ENCODE data around the gene VWA8.
A peak's percentile ranks its signal among the peaks of the same experiment; 100 is the strongest.
"Not testable (repeated sequence)": the region's sequence is repeated elsewhere in the genome, so short reads cannot be mapped to it uniquely, and the experiment has no call there.

The VWA8 gene

GRCh38 chr13:41588448-41588847 is 372.5 kb downstream of the VWA8 start:
- no peak for DNase-seq (ENCODE audit: low read depth)

- no peak for DNase-seq (ENCODE audit: low read depth)
Measured at GRCh38 chr13:41587490-41587889, 373.4 kb downstream of the VWA8 start.

- DNase-seq (ENCODE audit: low read depth), result no peak
Measured at GRCh38 chr13:41586216-41586615, 374.7 kb downstream of the VWA8 start.

- DNase-seq (ENCODE audit: low read depth), result no peak
Measured at GRCh38 chr13:41582027-41582463, 378.9 kb downstream of the VWA8 start.

GRCh38 chr13:41580345-41580744 is 380.6 kb downstream of the VWA8 start:
- no peak for DNase-seq (ENCODE audit: low read depth)

GRCh38 chr13:41579881-41580280 is 381.0 kb downstream of the VWA8 start:
- DNase-seq (ENCODE audit: low read depth), result no peak

GRCh38 chr13:41579168-41579567 is 381.7 kb downstream of the VWA8 start:
- DNase-seq (ENCODE audit: low read depth), result no peak

- DNase-seq (ENCODE audit: low read depth), result no peak
Measured at GRCh38 chr13:41578371-41578770, 382.5 kb downstream of the VWA8 start.

- DNase-seq (ENCODE audit: low read depth), result peak; percentile 58
Measured at GRCh38 chr13:41577436-41577835, 383.5 kb downstream of the VWA8 start.

- not testable (repeated sequence) for DNase-seq (ENCODE audit: low read depth)
Measured at GRCh38 chr13:41573640-41574039, 387.3 kb downstream of the VWA8 start.

- not testable (repeated sequence) for DNase-seq (ENCODE audit: low read depth)
Measured at GRCh38 chr13:41571817-41572340, 389.0 kb downstream of the VWA8 start.

- peak; percentile 73 for DNase-seq (ENCODE audit: low read depth)
Measured at GRCh38 chr13:41568972-41569351, 391.9 kb downstream of the VWA8 start.

- DNase-seq (ENCODE audit: low read depth), result no peak
Measured at GRCh38 chr13:41568143-41568971, 392.6 kb downstream of the VWA8 start.

GRCh38 chr13:41567363-41567762 is 393.5 kb downstream of the VWA8 start:
- DNase-seq (ENCODE audit: low read depth), result no peak

- DNase-seq (ENCODE audit: low read depth), result no peak
Measured at GRCh38 chr13:41565846-41566245, 395.1 kb downstream of the VWA8 start.

- peak; percentile 63 for DNase-seq (ENCODE audit: low read depth)
Measured at GRCh38 chr13:41565216-41565615, 395.7 kb downstream of the VWA8 start.

- no peak for DNase-seq (ENCODE audit: low read depth)
Measured at GRCh38 chr13:41563984-41564365, 396.9 kb downstream of the VWA8 start.

GRCh38 chr13:41563341-41563983 is 397.4 kb downstream of the VWA8 start:
- no peak for DNase-seq (ENCODE audit: low read depth)

- DNase-seq (ENCODE audit: low read depth), result no peak
Measured at GRCh38 chr13:41562541-41563178, 398.2 kb downstream of the VWA8 start.

- DNase-seq (ENCODE audit: low read depth), result no peak
Measured at GRCh38 chr13:41562083-41562482, 398.8 kb downstream of the VWA8 start.

- no peak for DNase-seq (ENCODE audit: low read depth)
Measured at GRCh38 chr13:41561170-41561569, 399.7 kb downstream of the VWA8 start.

- no peak for DNase-seq (ENCODE audit: low read depth)
Measured at GRCh38 chr13:41558781-41559560, 401.9 kb downstream of the VWA8 start.

Data from stromal cell of bone marrow (primary cell).